ENCODE measurements around the gene PEPD.

The PEPD gene

GRCh38 chr19:33416307-33417215 lies 105.0 kb downstream of the PEPD start:
- DNase-seq, result peak; percentile 56

GRCh38 chr19:33414667-33415605 lies 106.7 kb downstream of the PEPD start:
- DNase-seq, result no peak

GRCh38 chr19:33413868-33414666 lies 107.5 kb downstream of the PEPD start:
- no peak for DNase-seq

- no peak for DNase-seq
Measured at GRCh38 chr19:33413426-33413725, 108.2 kb downstream of the PEPD start.

GRCh38 chr19:33412601-33413425 lies 108.8 kb downstream of the PEPD start:
- no peak for DNase-seq

GRCh38 chr19:33411621-33412180 lies 109.9 kb downstream of the PEPD start:
- DNase-seq, result no peak

- DNase-seq, result no peak
Measured at GRCh38 chr19:33410915-33411401, 110.6 kb downstream of the PEPD start.

GRCh38 chr19:33409906-33410685 lies 111.5 kb downstream of the PEPD start:
- no peak for DNase-seq

- DNase-seq, result no peak
Measured at GRCh38 chr19:33408538-33409434, 112.8 kb downstream of the PEPD start.

- no peak for DNase-seq
Measured at GRCh38 chr19:33408116-33408515, 113.5 kb downstream of the PEPD start.

GRCh38 chr19:33407716-33408115 lies 113.9 kb downstream of the PEPD start:
- no peak for DNase-seq

- DNase-seq, result no peak
Measured at GRCh38 chr19:33407140-33407551, 114.4 kb downstream of the PEPD start.

GRCh38 chr19:33406521-33407139 lies 115.0 kb downstream of the PEPD start:
- peak; percentile 60 for DNase-seq

- DNase-seq, result no peak
Measured at GRCh38 chr19:33405553-33406461, 115.8 kb downstream of the PEPD start.

GRCh38 chr19:33405254-33405552 lies 116.4 kb downstream of the PEPD start:
- DNase-seq, result no peak

GRCh38 chr19:33404506-33405253 lies 116.9 kb downstream of the PEPD start:
- DNase-seq, result no peak

GRCh38 chr19:33403973-33404304 lies 117.7 kb downstream of the PEPD start:
- DNase-seq, result no peak
